K562 (cell line): ENCODE results near the gene GEMIN4. TPM values are rescaled to one million over a fixed set of nuclear protein-coding genes. Genes with fewer than 3 reads are reported as not detected.
"Not testable (repeated sequence)": the region's sequence is repeated elsewhere in the genome, so short reads cannot be mapped to it uniquely, and the experiment has no call there.

ENCODE experiments used
- ATAC-seq: fragments of 200-7000 bp; cut with Tn5 transposase; 3 replicates; pipeline ENCODE4 v1.9.1; 2020; ENCODE audit warnings: moderate library complexity
- BruUV-seq: library from RNA; stranded (reverse); fragments of 400-500 nt; replicated peaks from 2 replicates; lab custom pipeline; 2021; lab: Mats Ljungman, UMichigan
- CTCF ChIA-PET: fragments of 300-600 bp; formaldehyde crosslinking; extraction: SDS; loops from one replicate; lab custom pipeline; 2021; ENCODE audit warnings: low intra/inter-chr PET ratio; lab: Yijun Ruan, JAX
- POLR2A ChIA-PET: fragments of 300-600, 350-650 bp; sonication (Branson Sonifier 250); formaldehyde crosslinking; extraction: SDS; loops from one replicate; lab custom pipeline; 2021; ENCODE audit warnings: antibody characterized with exemption, inconsistent platforms; lab: Yijun Ruan, JAX
- DNase-seq, 4 experiments: peaks; one replicate each; pipeline versions ENCODE4 v3.0.0 to v3.0.0-alpha.2; 2011 to 2018; ENCODE audit warnings: low spot score in 3 of 4, mixed read lengths in 3 of 4; ENCODE audit errors: extremely low read depth in 1 of 4
- FAIRE-seq: peaks from 2 replicates; lab custom pipeline; 2011; peaks lifted over from hg19 to GRCh38; lab: Jason Lieb, UNC
- H2AFZ ChIP-seq: 2 replicates; pipeline ENCODE4 v1.6.0; 2011; ENCODE audit warnings: low read depth, low read length, control low read depth, inconsistent platforms
- H3K27ac ChIP-seq: fragments of 200-600 bp; 3 replicates; pipeline ENCODE4 v1.8.0; 2011; ENCODE audit warnings: low read depth, mild to moderate bottlenecking, control low read depth, inconsistent platforms, low read length, moderate library complexity, mixed read lengths; ENCODE audit errors: extremely low read depth
- H3K27me3 ChIP-seq, 2 experiments: fragments of 300-600 bp in 1 of 2; 2 replicates in 1 of 2; 3 replicates in 1 of 2; pipeline versions ENCODE4 v1.6.0 to v1.8.0; 2011; ENCODE audit warnings: inconsistent platforms in 2 of 2, low read length in 2 of 2, mild to moderate bottlenecking in 1 of 2, mixed read lengths in 1 of 2, moderate library complexity in 1 of 2; ENCODE audit not compliant: control insufficient read depth in 2 of 2, insufficient read depth in 2 of 2
- H3K36me3 ChIP-seq: fragments of 300-600 bp; 3 replicates; pipeline ENCODE4 v1.8.0; 2011; ENCODE audit warnings: mild to moderate bottlenecking, low read length, inconsistent platforms; ENCODE audit not compliant: control insufficient read depth, insufficient read depth
- H3K4me1 ChIP-seq, 2 experiments: fragments of 200-600 bp in 1 of 2; replicated peaks in 1 of 2; 2 replicates in 1 of 2; 3 replicates in 1 of 2; pipeline versions ENCODE4 v1.5.1 to v1.8.0; 2011; ENCODE audit warnings: inconsistent platforms in 2 of 2, low read length in 2 of 2, mild to moderate bottlenecking in 1 of 2, mixed read lengths in 1 of 2, moderate library complexity in 1 of 2; ENCODE audit not compliant: control insufficient read depth in 2 of 2, insufficient read depth in 2 of 2
- H3K4me2 ChIP-seq: 2 replicates; pipeline ENCODE4 v1.6.1; 2011; ENCODE audit warnings: low read length, control low read depth, inconsistent platforms, mixed read lengths; ENCODE audit not compliant: insufficient read depth
- H3K4me3 ChIP-seq: fragments of 200-600 bp; sonication (generic), shearing (Covaris generic); 2 replicates; pipeline ENCODE4 v1.5.1; 2016; ENCODE audit warnings: control low read depth, inconsistent platforms
- H3K79me2 ChIP-seq: fragments of 200-600 bp; 3 replicates; pipeline ENCODE4 v1.8.0; 2011; ENCODE audit warnings: low read length, inconsistent platforms; ENCODE audit not compliant: control insufficient read depth, insufficient read depth
- H3K9ac ChIP-seq, 2 experiments: 2 replicates each; pipeline versions ENCODE4 v1.6.0 to v1.6.1; 2011; ENCODE audit warnings: low read depth in 2 of 2, low read length in 2 of 2, control low read depth in 1 of 2, inconsistent platforms in 1 of 2, mild to moderate bottlenecking in 1 of 2, mixed read lengths in 1 of 2; ENCODE audit not compliant: insufficient read depth in 1 of 2
- H3K9me1 ChIP-seq: one replicate; pipeline ENCODE4 v1.6.0; 2011; ENCODE audit warnings: inconsistent platforms, mild to moderate bottlenecking, low read length, moderate library complexity; ENCODE audit not compliant: control insufficient read depth, insufficient read depth
- H3K9me3 ChIP-seq: replicated peaks from 2 replicates; pipeline ENCODE4 v1.5.1; 2011; ENCODE audit warnings: low read depth, low read length, inconsistent platforms; ENCODE audit not compliant: control insufficient read depth, insufficient read depth
- H4K20me1 ChIP-seq: replicated peaks from 2 replicates; pipeline ENCODE4 v1.6.1; 2011; ENCODE audit warnings: low read length, inconsistent platforms, mixed read lengths; ENCODE audit not compliant: control insufficient read depth, insufficient read depth
- BCOR ChIP-seq: fragments of 450-650 bp; IDR thresholded peaks from 2 replicates; pipeline ENCODE4 v1.6.1; 2016
- CHCHD3 ChIP-seq: fragments of 250-450 bp; sonication (Bioruptor Pico); IDR thresholded peaks from 2 replicates; pipeline ENCODE4 v2.1.2; 2022; ENCODE audit warnings: mild to moderate bottlenecking
- NFE2L1 ChIP-seq: fragments of 450-650 bp; IDR thresholded peaks from 2 replicates; pipeline ENCODE4 v1.6.1; 2016; ENCODE audit warnings: missing genetic modification characterization, low read depth, mild to moderate bottlenecking, missing compliant biosample characterization, moderate library complexity, borderline replicate concordance
- PHF8 ChIP-seq: fragments of 200-600 bp; sonication (generic); IDR thresholded peaks from 2 replicates; pipeline ENCODE4 v1.6.1; 2012; ENCODE audit warnings: mixed run types, mild to moderate bottlenecking, inconsistent platforms, low read length, moderate library complexity, borderline replicate concordance
- SMC3 ChIP-seq: conservative IDR thresholded peaks from 2 replicates; pipeline ENCODE4 v1.6.1; 2011; ENCODE audit warnings: low read depth, low read length, improper control_type of control experiment; ENCODE audit not compliant: insufficient read depth
- ZBTB2 ChIP-seq: fragments of 450-650 bp; IDR thresholded peaks from 2 replicates; pipeline ENCODE4 v1.6.1; 2016; ENCODE audit warnings: antibody characterized with exemption
- ZBTB7A ChIP-seq: IDR thresholded peaks from 2 replicates; pipeline ENCODE4 v1.6.1; 2011; ENCODE audit warnings: low read depth, mild to moderate bottlenecking, low read length, moderate library complexity, borderline replicate concordance; ENCODE audit not compliant: control insufficient read depth
- ZNF280A ChIP-seq: fragments of 450-650 bp; IDR thresholded peaks from 2 replicates; pipeline ENCODE4 v1.6.1; 2018; ENCODE audit warnings: mild to moderate bottlenecking, low read depth; ENCODE audit not compliant: partially characterized antibody
- WGBS: fragments of 100-300 bp; shearing (Covaris generic); methylation state at CpG from one replicate; pipeline ENCODE4 v1.1.6; 2016; ENCODE audit warnings: low coverage, mixed read lengths; ENCODE audit not compliant: insufficient coverage; ENCODE audit errors: missing lambda C conversion rate; 5-methylcytosine and 5-hydroxymethylcytosine counted together
- in situ Hi-C: fragments of 300-500 bp; cut with MboI; formaldehyde crosslinking; loops from 4 replicates; pipeline ENCODE4 v1.15.0; 2018; ENCODE audit warnings: inconsistent platforms, mixed read lengths
- intact Hi-C: fragments of 100-400 bp; cut with micrococcal nuclease; formaldehyde crosslinking; loops from 2 replicates; pipeline ENCODE4 v1.14.2; 2022
- polyA plus RNA-seq, 8 experiments: library from polyadenylated mRNA; depleted of rRNA in 4 of 8; stranded (reverse) in 5 of 8; unstranded in 3 of 8; fragments of >200 nt; fragmentation: Nextera tagmentation in 2 of 8; fragmentation: Illumina TruSeq in 1 of 8; extraction: Ambion mirVana in 2 of 8; extraction: Trizol in 1 of 8; gene quantifications; 2 replicates each; pipeline versions ENCODE4 v1.2.1 to v1.2.3, GENCODE V29; 2011 to 2014; ENCODE audit warnings: inconsistent platforms in 1 of 8, missing spikeins in 1 of 8
- total RNA-seq, 7 experiments: library from RNA; depleted of rRNA in 6 of 7; stranded (reverse); fragments of >200 nt in 6 of 7; fragmentation: Illumina TruSeq in 2 of 7; extraction: Trizol in 2 of 7; gene quantifications; 2 replicates each; pipeline versions ENCODE4 v1.2.1 to v1.2.3, GENCODE V29; 2011 to 2021; ENCODE audit warnings: low replicate concordance in 1 of 7

GEMIN4 gene
- total and polyA plus RNA-seq, 9 of the 15 experiments (the other 6 are each of a cell fraction or from before 2014, with no cell fraction given): 1.8 to 42.5 (median 10.8) TPM

- 0 out of 2 replicates have a peak, but pooled peaks have one; percentile 24 for TF ChIP-seq SMC3
- no peak for TF ChIP-seq ZBTB2
- TF ChIP-seq CHCHD3 (CRISPR knock-in tag): no peak
- no peak for TF ChIP-seq PHF8
- TF ChIP-seq, all 486 proteins: peak for 4
Observed at GRCh38 chr17:700504-701094, 51.5 kb downstream of the GEMIN4 start (continued).

GRCh38 chr17:699345-699744, 52.7 kb downstream of the GEMIN4 start:
- Histone ChIP-seq H2AFZ (no peak overlapping the region), H4K20me1 (no peaks in the 10 kb centered on the region), H3K27me3 (no peaks in the 10 kb centered on the region), H3K9ac (no peak overlapping the region), H3K4me2 (no peak overlapping the region), H3K9me3 (no peaks in the 10 kb centered on the region), H3K4me1 (no peaks in the 10 kb centered on the region), H3K36me3 (peaks cover 31% of the 10 kb centered on the region), H3K27ac (no peak overlapping the region), H3K79me2 (no peaks in the 10 kb centered on the region), H3K4me3 (no peak overlapping the region), H3K9me1 (no peaks in the 10 kb centered on the region)
- TF ChIP-seq NFE2L1 (tag) (no peak), BCOR (no peak), ZNF280A (no peak), ZBTB7A (no peak)
- POLR2A ChIA-PET: no interaction called here
- BruUV-seq: no TSS peak
- in situ Hi-C loops: no loop called here
- ATAC-seq (no peak), FAIRE-seq (no peak), DNase-seq (no peak)
- intact Hi-C loops: no loop called here
- CTCF ChIA-PET: interaction anchor here (1.4 kb wide), 1 partner anchor 287 kb away, joined by 5 read pairs; no protein-coding TSS in a partner anchor
- 84% methylated on average over 7 of the region's 7 CpGs for WGBS

- in situ Hi-C loops, H3K4me1 ChIP-seq, H3K27me3 ChIP-seq, BruUV-seq, H3K9me1 ChIP-seq, intact Hi-C loops, H3K9ac ChIP-seq, FAIRE-seq, DNase-seq, H3K4me2 ChIP-seq, H3K4me3 ChIP-seq, H2AFZ ChIP-seq, POLR2A ChIA-PET, H3K9me3 ChIP-seq, H4K20me1 ChIP-seq, H3K27ac ChIP-seq, CTCF ChIA-PET, H3K79me2 ChIP-seq, ATAC-seq: not testable (repeated sequence)
- peaks cover 37% of the 10 kb centered on the region for H3K36me3 ChIP-seq
- WGBS: 92% methylated on average over 2 of the region's 2 CpGs
Observed at GRCh38 chr17:698096-698495, 54.0 kb downstream of the GEMIN4 start.
